Progenitor cell of endocrine pancreas (in vitro differentiated cells): Measurements from ENCODE around the gene CD36. TPM values are rescaled to one million over a fixed set of nuclear protein-coding genes. Genes with fewer than 3 reads are reported as not detected.

Source experiments
- DNase-seq: peaks from one replicate; pipeline ENCODE4 v3.0.0; 2021; ENCODE audit warnings: low spot score; ENCODE audit not compliant: unreplicated experiment
- H3K27ac Mint-ChIP-seq: 2 replicates; pipeline ENCODE4 v1.8.0; 2021; ENCODE audit warnings: mild to moderate bottlenecking, moderate library complexity, mixed read lengths
- H3K27me3 Mint-ChIP-seq: 2 replicates; pipeline ENCODE4 v1.8.0; 2021; ENCODE audit warnings: mixed read lengths
- H3K36me3 Mint-ChIP-seq: 2 replicates; pipeline ENCODE4 v1.8.0; 2022; ENCODE audit warnings: mixed read lengths; ENCODE audit not compliant: insufficient read depth
- H3K4me1 Mint-ChIP-seq: 2 replicates; pipeline ENCODE4 v1.8.0; 2021; ENCODE audit warnings: low read depth, mixed read lengths
- H3K4me3 Mint-ChIP-seq: 2 replicates; pipeline ENCODE4 v1.8.0; 2021; ENCODE audit warnings: low read depth, mild to moderate bottlenecking, moderate library complexity, mixed read lengths
- H3K9me3 Mint-ChIP-seq: 2 replicates; pipeline ENCODE4 v1.8.0; 2021; ENCODE audit warnings: low read depth, mixed read lengths
- total RNA-seq: library from RNA; stranded (reverse); gene quantifications from 2 replicates; pipeline ENCODE4 v1.2.1, GENCODE V29; 2021
- TF ChIP-seq, protein P1 (sequence below): fragments of 200-600 bp; sonication (generic); IDR thresholded peaks from one replicate; pipeline ENCODE4 v1.5.0; 2021; ENCODE audit warnings: antibody characterized with exemption, mild to moderate bottlenecking; ENCODE audit not compliant: unreplicated experiment

CD36 gene
- total RNA-seq, 1 donor from 2014 or later, result 7.7 TPM

- H3K36me3 Mint-ChIP-seq, result no peaks in the 10 kb centered on the region
Observed at GRCh38 chr7:80597875-80598274, 40.6 kb upstream of the CD36 start.

GRCh38 chr7:80600046-80600445 lies 38.4 kb upstream of the CD36 start:
- Mint-ChIP-seq H3K27me3 (no peaks in the 10 kb centered on the region), H3K27ac (no peak overlapping the region), H3K4me3 (no peak overlapping the region), H3K4me1 (peaks cover 15% of the 10 kb centered on the region), H3K36me3 (no peaks in the 10 kb centered on the region), H3K9me3 (no peaks in the 10 kb centered on the region)
- no peak for DNase-seq
- TF ChIP-seq, protein P1, sequence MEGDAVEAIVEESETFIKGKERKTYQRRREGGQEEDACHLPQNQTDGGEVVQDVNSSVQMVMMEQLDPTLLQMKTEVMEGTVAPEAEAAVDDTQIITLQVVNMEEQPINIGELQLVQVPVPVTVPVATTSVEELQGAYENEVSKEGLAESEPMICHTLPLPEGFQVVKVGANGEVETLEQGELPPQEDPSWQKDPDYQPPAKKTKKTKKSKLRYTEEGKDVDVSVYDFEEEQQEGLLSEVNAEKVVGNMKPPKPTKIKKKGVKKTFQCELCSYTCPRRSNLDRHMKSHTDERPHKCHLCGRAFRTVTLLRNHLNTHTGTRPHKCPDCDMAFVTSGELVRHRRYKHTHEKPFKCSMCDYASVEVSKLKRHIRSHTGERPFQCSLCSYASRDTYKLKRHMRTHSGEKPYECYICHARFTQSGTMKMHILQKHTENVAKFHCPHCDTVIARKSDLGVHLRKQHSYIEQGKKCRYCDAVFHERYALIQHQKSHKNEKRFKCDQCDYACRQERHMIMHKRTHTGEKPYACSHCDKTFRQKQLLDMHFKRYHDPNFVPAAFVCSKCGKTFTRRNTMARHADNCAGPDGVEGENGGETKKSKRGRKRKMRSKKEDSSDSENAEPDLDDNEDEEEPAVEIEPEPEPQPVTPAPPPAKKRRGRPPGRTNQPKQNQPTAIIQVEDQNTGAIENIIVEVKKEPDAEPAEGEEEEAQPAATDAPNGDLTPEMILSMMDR, result no peak

More at GRCh38 chr7:80597875-80598274, 40.6 kb upstream of the CD36 start:
- TF ChIP-seq, protein P1, result no peak
- Mint-ChIP-seq H3K27ac (no peak overlapping the region), H3K4me3 (no peak overlapping the region), H3K27me3 (no peaks in the 10 kb centered on the region), H3K4me1 (peaks cover 7% of the 10 kb centered on the region), H3K9me3 (no peaks in the 10 kb centered on the region)
- no peak for DNase-seq

- H3K27ac Mint-ChIP-seq, result peak overlapping the region; percentile 3
Observed at GRCh38 chr7:80601999-80602398, 36.4 kb upstream of the CD36 start.

DNA sequence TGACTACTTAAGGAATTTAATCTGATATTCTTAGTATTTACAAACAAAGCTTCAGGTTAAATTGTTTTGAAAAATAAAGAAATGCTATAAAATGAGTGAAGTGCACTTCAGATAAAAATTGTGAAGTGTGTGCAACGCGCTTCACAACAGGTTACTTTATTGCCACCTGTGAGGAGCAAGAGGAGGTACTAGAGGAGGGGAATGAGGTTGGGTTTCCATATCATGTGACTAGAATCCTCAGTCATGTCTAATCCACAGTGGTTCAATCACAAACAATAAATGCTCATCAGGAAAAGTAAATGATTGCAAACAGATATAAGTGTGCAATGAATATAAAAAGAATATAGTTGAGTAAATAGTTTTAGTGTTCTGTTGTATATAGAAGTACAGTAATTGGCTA lies 34.5 kb upstream of the CD36 start:
- no peak for DNase-seq
- Mint-ChIP-seq H3K27me3 (no peaks in the 10 kb centered on the region), H3K36me3 (no peaks in the 10 kb centered on the region), H3K4me1 (peaks cover 24% of the 10 kb centered on the region), H3K9me3 (no peaks in the 10 kb centered on the region), H3K4me3 (no peak overlapping the region), H3K27ac (no peak overlapping the region)
- TF ChIP-seq, protein P1, result no peak

More at GRCh38 chr7:80601999-80602398, 36.4 kb upstream of the CD36 start:
- no peak for DNase-seq
- no peaks in the 10 kb centered on the region for H3K27me3 Mint-ChIP-seq
- peaks cover 15% of the 10 kb centered on the region for H3K4me1 Mint-ChIP-seq
- no peak overlapping the region for H3K4me3 Mint-ChIP-seq
- TF ChIP-seq, protein P1, result no peak
- no peaks in the 10 kb centered on the region for H3K36me3 Mint-ChIP-seq
- H3K9me3 Mint-ChIP-seq, result no peaks in the 10 kb centered on the region

DNA sequence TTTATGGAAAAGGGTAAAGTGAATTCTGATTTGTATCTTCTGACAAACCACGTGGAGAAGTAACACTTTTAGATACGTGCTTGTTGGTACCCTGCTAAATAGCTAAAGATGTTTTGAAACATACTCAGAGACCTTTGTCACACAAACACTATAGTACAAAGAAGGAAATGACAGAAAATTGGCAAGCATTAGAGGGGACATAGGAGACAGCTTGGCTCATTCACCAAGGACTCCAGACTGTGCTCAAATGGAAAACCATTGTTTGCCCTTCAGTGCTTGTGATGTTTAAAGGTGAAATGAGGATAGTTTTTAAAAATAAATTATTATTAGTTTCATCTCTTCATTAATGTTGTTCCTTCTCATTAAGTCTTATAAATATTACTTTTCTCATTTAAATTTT lies 34.0 kb upstream of the CD36 start:
- DNase-seq, result no peak
- Mint-ChIP-seq H3K27me3 (no peaks in the 10 kb centered on the region), H3K4me1 (peaks cover 29% of the 10 kb centered on the region), H3K27ac (no peak overlapping the region), H3K9me3 (no peaks in the 10 kb centered on the region), H3K4me3 (no peak overlapping the region), H3K36me3 (no peaks in the 10 kb centered on the region)
- TF ChIP-seq, protein P1, result no peak
